Measurements from ENCODE around the gene ATP5MC3. TPM values are rescaled to one million over a fixed set of nuclear protein-coding genes. Genes with fewer than 3 reads are reported as not detected.

Gene ATP5MC3
- total RNA-seq, 2 donors from 2014 or later = 48.1 to 74.5 TPM

GRCh38 chr2:175180701-175181103 is 808 bp downstream of the ATP5MC3 start:
- H3K27ac ChIP-seq = peak overlapping the region; percentile 68 to 71
- DNase-seq (ENCODE audit: low spot score) (no peak), ATAC-seq (ENCODE audit: insufficient number of reproducible peaks, low FRiP score, low read depth) (peak; percentile 29)
- H3K36me3 ChIP-seq = peaks cover 13% of the 10 kb centered on the region
- H3K27me3 ChIP-seq (replicated peaks; ENCODE audit: insufficient read depth) = no peaks in the 10 kb centered on the region
- H3K9me3 ChIP-seq = no peaks in the 10 kb centered on the region
- TF ChIP-seq CTCF (IDR thresholded peaks at IDR 0.05) = no peak
- H3K4me1 ChIP-seq (ENCODE audit: control insufficient read depth in 1 of 2, low read depth in 2 of 2) = peaks cover 0 to 5% of the 10 kb centered on the region in 2 donors
- H3K4me3 ChIP-seq = peak overlapping the region; percentile 86

DNA sequence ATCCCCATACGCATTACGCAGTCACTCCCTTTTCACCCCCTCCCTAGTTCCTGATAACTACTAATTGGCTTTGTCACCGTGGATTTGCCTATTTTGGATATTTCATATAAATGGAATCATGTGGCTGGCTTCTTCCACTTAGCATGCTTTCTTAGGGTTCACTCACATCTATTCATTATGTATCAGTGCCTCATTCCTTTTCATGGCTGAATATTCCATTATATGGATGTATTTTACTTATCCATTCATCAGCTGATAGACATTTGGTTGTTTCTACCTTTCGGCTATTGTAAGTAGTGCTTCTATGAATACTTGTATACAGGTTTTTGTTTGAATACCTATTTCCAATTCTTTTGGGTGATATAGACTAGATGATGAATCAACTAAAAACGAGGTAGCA is 4.9 kb downstream of the ATP5MC3 start:
- Histone ChIP-seq H3K36me3 (peaks cover 13% of the 10 kb centered on the region), H3K4me1 (ENCODE audit: control insufficient read depth in 1 of 2, low read depth in 2 of 2) (no peaks in the 10 kb centered on the region), H3K27me3 (replicated peaks; ENCODE audit: insufficient read depth) (no peaks in the 10 kb centered on the region), H3K27ac (no peak overlapping the region), H3K9me3 (no peaks in the 10 kb centered on the region), H3K4me3 (no peak overlapping the region)
- no peak for TF ChIP-seq CTCF (IDR thresholded peaks at IDR 0.05)
- no peak for DNase-seq (ENCODE audit: low spot score)
- ATAC-seq (ENCODE audit: insufficient number of reproducible peaks, low FRiP score, low read depth) = no peak

DNA sequence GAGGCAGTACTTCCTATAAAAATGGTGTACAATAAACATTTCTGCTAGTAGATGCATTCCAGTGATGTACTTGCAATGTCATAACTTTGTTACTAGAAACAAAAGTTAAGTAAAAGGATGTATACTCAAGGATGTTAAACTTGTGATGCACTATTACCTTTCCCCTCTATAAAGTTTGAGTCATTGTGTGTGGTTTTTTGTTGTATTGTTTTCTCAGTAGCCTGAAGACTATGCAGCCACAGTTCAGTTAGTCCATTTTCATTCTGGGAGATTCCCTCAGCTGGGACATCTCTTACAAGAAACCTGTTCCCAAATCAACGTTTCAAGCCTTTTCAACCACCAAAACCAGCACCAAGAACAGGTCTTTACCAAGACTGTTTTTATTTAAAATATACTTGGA is 5.6 kb downstream of the ATP5MC3 start:
- Histone ChIP-seq H3K4me3 (no peak overlapping the region), H3K9me3 (no peaks in the 10 kb centered on the region), H3K36me3 (peaks cover 13% of the 10 kb centered on the region), H3K4me1 (ENCODE audit: control insufficient read depth in 1 of 2, low read depth in 2 of 2) (no peaks in the 10 kb centered on the region), H3K27ac (no peak overlapping the region), H3K27me3 (replicated peaks; ENCODE audit: insufficient read depth) (no peaks in the 10 kb centered on the region)
- ATAC-seq (ENCODE audit: insufficient number of reproducible peaks, low FRiP score, low read depth) (no peak), DNase-seq (ENCODE audit: low spot score) (no peak)
- TF ChIP-seq CTCF (IDR thresholded peaks at IDR 0.05) = no peak

DNA sequence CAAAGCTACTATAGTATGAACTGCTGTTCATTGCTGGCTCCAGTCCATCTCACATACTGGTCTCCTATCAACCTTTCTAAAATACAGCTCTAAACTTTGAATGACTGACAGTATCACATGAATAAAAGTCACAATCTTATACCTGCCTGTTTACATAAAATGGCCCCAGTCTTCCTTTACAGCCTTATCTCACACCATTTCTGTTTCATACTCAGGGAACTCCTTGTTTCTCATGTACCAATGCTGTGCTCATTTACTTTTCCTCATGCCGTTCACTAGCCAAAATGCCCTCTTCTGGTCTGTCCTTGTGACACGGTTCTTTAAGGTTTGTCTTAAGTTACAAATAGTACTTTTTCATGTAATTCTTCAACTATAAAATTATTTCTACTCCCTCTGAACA is 6.2 kb downstream of the ATP5MC3 start:
- Histone ChIP-seq H3K27ac (no peak overlapping the region), H3K9me3 (no peaks in the 10 kb centered on the region), H3K36me3 (peaks cover 13% of the 10 kb centered on the region), H3K4me1 (ENCODE audit: control insufficient read depth in 1 of 2, low read depth in 2 of 2) (no peaks in the 10 kb centered on the region), H3K4me3 (no peak overlapping the region), H3K27me3 (replicated peaks; ENCODE audit: insufficient read depth) (no peaks in the 10 kb centered on the region)
- DNase-seq (ENCODE audit: low spot score) = no peak
- no peak for TF ChIP-seq CTCF (IDR thresholded peaks at IDR 0.05)
- no peak for ATAC-seq (ENCODE audit: insufficient number of reproducible peaks, low FRiP score, low read depth)

GRCh38 chr2:175170659-175171304 is 10.7 kb downstream of the ATP5MC3 start:
- Histone ChIP-seq H3K9me3 (no peaks in the 10 kb centered on the region), H3K4me1 (ENCODE audit: control insufficient read depth in 1 of 2, low read depth in 2 of 2) (peaks cover 18 to 21% of the 10 kb centered on the region in 2 donors), H3K4me3 (no peak overlapping the region), H3K27ac (no peak overlapping the region), H3K27me3 (replicated peaks; ENCODE audit: insufficient read depth) (no peaks in the 10 kb centered on the region), H3K36me3 (no peaks in the 10 kb centered on the region)
- TF ChIP-seq CTCF (IDR thresholded peaks at IDR 0.05) = no peak
- no peak for DNase-seq (ENCODE audit: low spot score)
- ATAC-seq (ENCODE audit: insufficient number of reproducible peaks, low FRiP score, low read depth) = no peak
